DMS153 (cell line): ENCODE measurements around the gene NCKAP5.

Experiments used
- DNase-seq: peaks from one replicate; lab custom pipeline; 2025; lab: John Stamatoyannopoulos, UW

Gene NCKAP5

DNA sequence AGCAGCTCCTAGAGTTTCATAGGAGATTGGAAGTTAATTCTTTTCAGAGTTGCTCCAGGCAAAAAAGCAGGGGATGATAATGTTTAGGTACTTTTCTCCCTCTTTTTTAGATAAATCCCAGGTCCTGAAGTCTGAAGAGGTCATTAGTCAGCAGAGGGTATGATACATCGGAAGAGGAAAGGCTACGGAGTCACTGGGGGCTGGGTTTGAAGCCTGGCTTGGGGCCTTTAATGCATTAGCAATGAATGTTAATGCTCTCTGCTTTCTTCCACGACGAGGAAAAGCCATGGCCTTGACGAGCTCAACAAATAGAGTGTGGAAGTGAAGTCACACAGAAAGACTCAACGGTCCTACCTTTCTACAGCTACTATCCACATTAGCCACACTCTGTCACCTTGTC is 235.1 kb downstream of the NCKAP5 start:
- DNase-seq = no peak

GRCh38 chr2:133331436-133331835 is 236.8 kb downstream of the NCKAP5 start:
- DNase-seq = peak; percentile 91

GRCh38 chr2:133326652-133327397 is 241.4 kb downstream of the NCKAP5 start:
- peak; percentile 86 for DNase-seq

- DNase-seq = peak; percentile 36
These were observed 244.1 kb downstream of the NCKAP5 start for GRCh38 chr2:133324150-133324561.

DNA sequence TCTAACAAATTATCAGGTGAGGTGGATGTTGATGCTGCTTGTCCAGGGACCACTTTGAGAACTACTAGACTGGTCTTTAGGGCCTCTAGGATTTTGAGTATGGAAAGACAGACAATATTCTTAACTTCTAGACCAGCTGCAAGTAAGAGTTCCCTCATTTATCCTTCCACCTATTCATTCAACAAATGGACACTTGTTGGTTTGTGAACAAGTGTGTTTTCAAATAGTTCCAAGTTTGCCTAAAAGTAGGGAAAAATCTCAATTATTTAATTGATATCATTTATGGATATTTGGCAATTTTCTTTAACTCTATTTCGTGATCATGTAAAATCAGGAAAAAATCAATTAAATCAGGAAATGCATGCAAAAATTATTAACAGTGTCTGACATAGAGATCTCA is 245.4 kb downstream of the NCKAP5 start:
- DNase-seq = no peak

- no peak for DNase-seq
These were observed 251.1 kb downstream of the NCKAP5 start for GRCh38 chr2:133317178-133317577.

GRCh38 chr2:133316557-133316956 is 251.7 kb downstream of the NCKAP5 start:
- no peak for DNase-seq

DNA sequence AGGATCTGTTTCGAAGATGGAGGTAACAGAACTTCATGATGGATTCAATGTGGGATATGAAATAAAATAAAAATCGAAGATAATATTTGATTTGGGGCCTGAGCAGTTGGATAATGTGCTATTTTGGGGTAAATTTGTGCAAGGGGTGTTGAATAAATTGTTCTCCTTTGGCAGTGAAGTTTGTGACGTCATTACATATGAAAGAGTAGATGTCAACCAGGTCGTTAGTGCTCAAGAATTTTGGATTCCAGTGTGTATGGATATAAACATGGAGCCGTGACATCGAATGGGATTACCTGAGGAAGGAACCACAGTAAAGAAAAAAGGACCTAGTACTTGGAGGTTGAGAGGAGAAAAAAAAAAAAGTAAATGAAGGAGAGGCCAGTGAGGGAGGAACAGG is 253.0 kb downstream of the NCKAP5 start:
- DNase-seq = no peak

DNA sequence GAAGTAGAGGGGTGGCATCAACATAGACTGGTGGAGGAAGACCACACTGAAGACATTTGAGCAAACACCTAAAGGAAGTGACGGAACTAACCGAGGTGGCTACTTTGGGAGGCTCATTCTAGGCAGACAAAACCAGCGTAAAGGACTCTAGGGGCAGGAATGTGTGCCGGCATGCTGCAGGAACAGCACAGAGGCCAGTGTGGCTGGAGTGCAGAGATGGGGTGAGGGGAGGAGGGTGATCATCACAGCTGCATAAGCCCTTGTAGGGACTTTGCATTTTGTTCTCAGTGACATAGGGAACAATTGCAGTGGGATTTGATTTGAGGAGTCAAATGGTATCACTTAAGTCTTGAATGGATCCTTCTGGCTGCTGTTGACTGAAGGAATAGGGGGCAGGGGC is 253.5 kb downstream of the NCKAP5 start:
- DNase-seq = no peak

- DNase-seq = no peak
These were observed 256.1 kb downstream of the NCKAP5 start for GRCh38 chr2:133312038-133312729.

GRCh38 chr2:133306236-133306635 is 262.0 kb downstream of the NCKAP5 start:
- DNase-seq = no peak

DNA sequence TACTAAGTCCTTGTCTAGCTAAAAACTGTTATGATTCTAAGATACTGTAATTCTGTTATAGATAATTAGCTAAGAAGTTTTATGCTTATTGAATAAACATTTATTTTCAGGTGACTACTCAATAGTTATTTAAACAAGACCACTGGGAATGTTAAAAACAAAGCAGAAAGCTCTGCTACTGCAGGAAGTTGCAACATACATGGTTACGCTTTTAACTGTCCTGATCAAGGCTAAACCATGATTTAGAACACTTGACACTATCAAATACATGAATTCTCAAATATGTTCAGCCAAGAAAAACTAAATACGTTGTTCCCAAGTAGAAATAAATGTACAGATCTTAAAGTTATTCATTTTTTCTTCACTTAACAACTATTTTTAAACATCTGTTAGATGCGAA is 263.9 kb downstream of the NCKAP5 start:
- DNase-seq = no peak

GRCh38 chr2:133303150-133303549 is 265.1 kb downstream of the NCKAP5 start:
- DNase-seq = no peak

GRCh38 chr2:133296401-133296800 is 271.9 kb downstream of the NCKAP5 start:
- no peak for DNase-seq

DNA sequence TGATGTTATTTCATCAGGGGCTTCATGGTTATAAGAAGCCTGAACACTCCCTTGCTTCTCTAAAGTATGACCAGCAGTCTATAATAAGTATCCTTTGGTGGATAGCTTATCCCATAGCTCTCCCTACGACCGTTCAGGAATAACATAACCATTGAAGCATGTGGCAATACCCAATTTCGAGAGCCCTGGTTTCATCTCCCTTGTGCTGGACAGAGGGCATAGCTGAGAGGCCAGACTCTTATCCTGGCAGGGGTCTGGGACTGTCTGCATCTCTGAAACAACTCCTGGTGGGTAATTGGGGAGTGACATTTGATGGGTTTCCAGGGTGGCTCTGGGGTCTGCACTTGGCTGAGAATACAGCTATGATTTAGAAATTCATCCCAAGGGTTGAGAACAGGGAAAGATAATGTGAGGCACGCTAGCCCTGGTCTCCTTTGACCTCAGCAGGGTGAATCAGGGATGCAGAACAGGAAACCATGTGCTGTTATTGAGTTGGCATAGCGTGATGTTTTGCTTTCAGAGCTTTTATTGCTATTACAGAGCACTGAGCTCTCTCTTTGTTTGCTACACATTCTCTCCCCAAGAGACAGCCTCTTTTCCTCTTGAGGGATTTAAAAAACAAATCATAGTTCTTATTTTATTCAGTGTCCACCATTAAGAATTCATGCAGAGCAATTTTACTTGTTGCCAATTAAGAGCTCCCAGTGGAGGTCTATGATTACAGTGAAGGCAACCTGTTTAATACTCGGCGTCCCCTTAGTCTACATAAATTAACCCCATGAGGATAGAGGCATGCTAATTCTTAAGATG is 274.5 kb downstream of the NCKAP5 start:
- DNase-seq = peak; percentile 71

- no peak for DNase-seq
These were observed 276.0 kb downstream of the NCKAP5 start for GRCh38 chr2:133292259-133292658.

GRCh38 chr2:133287709-133288108 is 280.6 kb downstream of the NCKAP5 start:
- no peak for DNase-seq

GRCh38 chr2:133286326-133286922 is 281.8 kb downstream of the NCKAP5 start:
- DNase-seq = no peak

GRCh38 chr2:133273031-133273430 is 295.2 kb downstream of the NCKAP5 start:
- no peak for DNase-seq

GRCh38 chr2:133271105-133271504 is 297.2 kb downstream of the NCKAP5 start:
- DNase-seq = no peak

DNA sequence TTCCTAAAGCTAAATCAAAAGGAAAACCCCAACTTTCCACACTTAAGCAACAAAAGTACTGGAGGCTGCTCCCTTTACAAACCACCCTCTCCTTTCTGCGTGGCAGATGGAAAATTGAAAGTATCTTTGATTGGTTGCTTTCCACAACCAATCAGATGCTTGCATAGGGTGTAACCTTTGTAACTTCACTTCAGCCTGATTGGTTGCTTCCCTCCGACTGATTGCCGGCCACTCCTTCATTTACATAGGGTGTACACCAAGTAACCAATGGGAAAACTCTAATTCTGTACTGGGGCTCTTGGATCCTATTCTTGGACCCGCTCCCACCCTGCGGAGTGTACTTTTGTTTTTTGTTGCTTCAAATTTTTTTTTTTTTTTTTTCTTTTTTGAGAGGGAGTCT is 297.7 kb downstream of the NCKAP5 start:
- DNase-seq = no peak

- no peak for DNase-seq
These were observed 301.2 kb downstream of the NCKAP5 start for GRCh38 chr2:133266926-133267590.
